Astrocyte (in vitro differentiated cells and primary cell): ENCODE results near the gene PECR. TPM values are rescaled to one million over a fixed set of nuclear protein-coding genes. Genes with fewer than 3 reads are reported as not detected.
A peak's percentile ranks its signal among the peaks of the same experiment; 100 is the strongest.

Experiments
- DNase-seq: peaks from one replicate; pipeline ENCODE4 v3.0.0-alpha.2; 2010; ENCODE audit warnings: low read depth
- FAIRE-seq: peaks from 2 replicates; lab custom pipeline; 2011; peaks lifted over from hg19 to GRCh38; lab: Jason Lieb, UNC
- H2AFZ ChIP-seq: 2 replicates; pipeline ENCODE4 v1.6.0; 2012; ENCODE audit warnings: low read depth, low read length, inconsistent platforms
- H3K27ac ChIP-seq: 2 replicates; pipeline ENCODE4 v1.5.1; 2011; ENCODE audit warnings: low read depth, low read length, inconsistent platforms
- H3K27me3 ChIP-seq: 2 replicates; pipeline ENCODE4 v1.6.0; 2011; ENCODE audit warnings: low read length, inconsistent platforms; ENCODE audit not compliant: insufficient read depth
- H3K36me3 ChIP-seq: 2 replicates; pipeline ENCODE4 v1.5.1; 2011; ENCODE audit warnings: low read length, inconsistent platforms; ENCODE audit not compliant: insufficient read depth
- H3K4me1 ChIP-seq: 2 replicates; pipeline ENCODE4 v1.5.1; 2011; ENCODE audit warnings: low read length, inconsistent platforms; ENCODE audit not compliant: insufficient read depth
- H3K4me2 ChIP-seq: 2 replicates; pipeline ENCODE4 v1.6.0; 2012; ENCODE audit warnings: low read length, inconsistent platforms
- H3K4me3 ChIP-seq: 2 replicates; pipeline ENCODE4 v1.5.1; 2011; ENCODE audit warnings: low read depth, mild to moderate bottlenecking, low read length, inconsistent platforms; ENCODE audit not compliant: insufficient read depth
- H3K79me2 ChIP-seq: 2 replicates; pipeline ENCODE4 v1.6.0; 2012; ENCODE audit warnings: mild to moderate bottlenecking, low read length, inconsistent platforms; ENCODE audit not compliant: insufficient read depth
- H3K9ac ChIP-seq: 2 replicates; pipeline ENCODE4 v1.6.0; 2012; ENCODE audit warnings: mild to moderate bottlenecking, low read length, inconsistent platforms
- H3K9me3 ChIP-seq: 2 replicates; pipeline ENCODE4 v1.5.1; 2012; ENCODE audit warnings: low read depth, mild to moderate bottlenecking, low read length, inconsistent platforms; ENCODE audit not compliant: insufficient read depth
- H4K20me1 ChIP-seq: 2 replicates; pipeline ENCODE4 v1.6.0; 2012; ENCODE audit warnings: low read length, inconsistent platforms; ENCODE audit not compliant: insufficient read depth
- H3K27ac Mint-ChIP-seq: one replicate; pipeline ENCODE4 v1.8.0; 2021; ENCODE audit warnings: mild to moderate bottlenecking, mixed read lengths; ENCODE audit not compliant: unreplicated experiment
- H3K27me3 Mint-ChIP-seq: one replicate; pipeline ENCODE4 v1.8.0; 2021; ENCODE audit warnings: low read depth, mixed read lengths; ENCODE audit not compliant: unreplicated experiment
- H3K36me3 Mint-ChIP-seq: one replicate; pipeline ENCODE4 v1.8.0; 2021; ENCODE audit warnings: low read depth, mixed read lengths; ENCODE audit not compliant: unreplicated experiment
- H3K4me1 Mint-ChIP-seq: one replicate; pipeline ENCODE4 v1.8.0; 2021; ENCODE audit warnings: low read depth, mixed read lengths; ENCODE audit not compliant: unreplicated experiment
- H3K4me3 Mint-ChIP-seq: one replicate; pipeline ENCODE4 v1.8.0; 2021; ENCODE audit warnings: mild to moderate bottlenecking, moderate library complexity, mixed read lengths; ENCODE audit not compliant: unreplicated experiment
- H3K9me3 Mint-ChIP-seq: one replicate; pipeline ENCODE4 v1.8.0; 2021; ENCODE audit warnings: mild to moderate bottlenecking, mixed read lengths; ENCODE audit not compliant: unreplicated experiment
- CTCF ChIP-seq: IDR thresholded peaks from 2 replicates; pipeline ENCODE4 v1.5.1; 2011; ENCODE audit warnings: low read depth, mild to moderate bottlenecking, inconsistent platforms, low read length, moderate library complexity; ENCODE audit not compliant: insufficient read depth
- EZH2 ChIP-seq: IDR thresholded peaks from 2 replicates; pipeline ENCODE4 v1.6.1; 2012; ENCODE audit warnings: mild to moderate bottlenecking, low read length, inconsistent platforms; ENCODE audit not compliant: insufficient read depth
- total RNA-seq: library from RNA; stranded (reverse); gene quantifications from 2 replicates; pipeline ENCODE4 v1.2.1, GENCODE V29; 2021

Gene PECR
- total RNA-seq, 1 donor from 2014 or later: 17.0 TPM

DNA sequence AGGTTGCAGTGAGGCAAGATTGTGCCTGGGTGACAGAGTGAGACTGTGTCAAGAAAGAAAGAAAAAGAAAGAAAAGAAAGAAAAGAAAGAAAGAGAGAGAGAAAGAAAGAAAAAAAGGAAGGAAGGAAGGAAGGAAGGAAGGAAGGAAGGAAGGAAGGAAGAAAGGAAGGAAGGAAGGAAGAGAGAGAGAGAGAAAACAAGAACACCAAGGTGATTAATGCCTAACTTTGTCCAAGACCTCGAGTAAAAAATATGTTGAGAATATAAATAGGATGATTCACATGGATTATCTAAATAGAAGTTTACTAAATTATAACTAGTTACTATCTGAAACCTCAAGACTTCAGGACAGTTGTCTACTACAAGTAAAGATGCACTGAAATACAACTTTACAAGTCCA is 7.2 kb downstream of the PECR start:
- TF ChIP-seq CTCF (no peak), EZH2 (no peak)
- H3K27ac Mint-ChIP-seq: peak overlapping the region; percentile 58

GRCh38 chr2:216073773-216074172 is 7.8 kb downstream of the PECR start:
- H4K20me1 ChIP-seq: no peaks in the 10 kb centered on the region
- H3K9ac ChIP-seq: no peak overlapping the region
- Mint-ChIP-seq H3K4me1 (no peaks in the 10 kb centered on the region), H3K9me3 (no peaks in the 10 kb centered on the region), H3K36me3 (no peaks in the 10 kb centered on the region), H3K4me3 (no peak overlapping the region), H3K27ac (no peak overlapping the region), H3K27me3 (no peaks in the 10 kb centered on the region)
- no peak for TF ChIP-seq CTCF
- no peak for TF ChIP-seq EZH2
- no peaks in the 10 kb centered on the region for H3K27me3 ChIP-seq
- no peak overlapping the region for H3K27ac ChIP-seq
- DNase-seq: no peak
- H3K36me3 ChIP-seq: no peaks in the 10 kb centered on the region
- H3K4me3 ChIP-seq: no peak overlapping the region
- no peak overlapping the region for H2AFZ ChIP-seq
- no peak for FAIRE-seq
- no peaks in the 10 kb centered on the region for H3K9me3 ChIP-seq
- H3K4me1 ChIP-seq: no peaks in the 10 kb centered on the region
- H3K79me2 ChIP-seq: no peaks in the 10 kb centered on the region
- H3K4me2 ChIP-seq: no peak overlapping the region

More for the DNA sequence above, 7.2 kb downstream of the PECR start:
- FAIRE-seq (no peak), DNase-seq (no peak)
- Mint-ChIP-seq H3K4me3 (no peak overlapping the region), H3K36me3 (no peaks in the 10 kb centered on the region), H3K9me3 (no peaks in the 10 kb centered on the region), H3K4me1 (no peaks in the 10 kb centered on the region), H3K27me3 (no peaks in the 10 kb centered on the region)
- no peak overlapping the region for H3K4me2 ChIP-seq
- no peak overlapping the region for H3K4me3 ChIP-seq
- no peaks in the 10 kb centered on the region for H3K9me3 ChIP-seq
- H3K9ac ChIP-seq: no peak overlapping the region
- H3K27ac ChIP-seq: no peak overlapping the region
- no peaks in the 10 kb centered on the region for H3K4me1 ChIP-seq
- no peaks in the 10 kb centered on the region for H4K20me1 ChIP-seq
- H3K27me3 ChIP-seq: no peaks in the 10 kb centered on the region
- no peak overlapping the region for H2AFZ ChIP-seq
- H3K79me2 ChIP-seq: no peaks in the 10 kb centered on the region
- no peaks in the 10 kb centered on the region for H3K36me3 ChIP-seq

GRCh38 chr2:216072473-216072872 is 9.1 kb downstream of the PECR start:
- Histone ChIP-seq H3K9ac (no peak overlapping the region), H3K4me2 (no peak overlapping the region), H3K79me2 (no peaks in the 10 kb centered on the region), H2AFZ (no peak overlapping the region), H3K9me3 (no peaks in the 10 kb centered on the region), H3K27ac (no peak overlapping the region), H3K27me3 (no peaks in the 10 kb centered on the region), H3K4me1 (no peaks in the 10 kb centered on the region), H4K20me1 (no peaks in the 10 kb centered on the region), H3K36me3 (no peaks in the 10 kb centered on the region), H3K4me3 (no peak overlapping the region)
- no peaks in the 10 kb centered on the region for H3K36me3 Mint-ChIP-seq
- FAIRE-seq (no peak), DNase-seq (no peak)
- H3K27ac Mint-ChIP-seq: no peak overlapping the region
- TF ChIP-seq EZH2 (no peak), CTCF (no peak)
- H3K4me1 Mint-ChIP-seq: no peaks in the 10 kb centered on the region
- no peak overlapping the region for H3K4me3 Mint-ChIP-seq
- H3K9me3 Mint-ChIP-seq: no peaks in the 10 kb centered on the region
- H3K27me3 Mint-ChIP-seq: no peaks in the 10 kb centered on the region
